ENCODE results near the gene PHC2. TPM values are rescaled to one million over a fixed set of nuclear protein-coding genes. Genes with fewer than 3 reads are reported as not detected.

PHC2 gene
- total RNA-seq, 1 donor from 2014 or later = 91.5 TPM

DNA sequence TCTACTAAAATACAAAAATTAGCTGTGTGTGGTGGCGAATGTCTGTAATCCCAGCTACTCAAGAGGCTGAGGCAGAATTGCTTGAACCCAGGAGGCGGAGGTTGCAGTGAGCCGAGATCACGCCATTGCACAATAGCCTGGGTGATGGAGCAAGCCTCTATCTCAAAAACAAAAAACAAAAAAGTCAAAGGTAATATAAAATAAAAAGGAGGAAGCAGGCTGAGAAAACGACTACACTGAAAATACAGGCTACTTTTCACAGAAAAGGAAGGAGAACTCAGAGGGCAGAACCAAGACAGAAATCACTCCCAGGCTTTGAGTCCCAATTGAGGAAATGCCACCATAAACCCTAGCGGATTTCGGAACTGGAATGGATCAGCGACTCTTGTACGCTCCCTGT, 104.1 kb downstream of the PHC2 start:
- Mint-ChIP-seq H3K9me3 (ENCODE audit: low read depth) (no peaks in the 10 kb centered on the region), H3K27me3 (ENCODE audit: low read depth) (no peaks in the 10 kb centered on the region), H3K27ac (ENCODE audit: unreplicated experiment) (no peak overlapping the region), H3K4me3 (ENCODE audit: unreplicated experiment) (no peak overlapping the region), H3K36me3 (ENCODE audit: low read depth) (peaks cover 49% of the 10 kb centered on the region), H3K4me1 (ENCODE audit: low read depth) (peaks cover 26% of the 10 kb centered on the region)
- TF ChIP-seq CTCF (IDR thresholded peaks at IDR 0.05) = no peak
- no peak for DNase-seq (ENCODE audit: low spot score)

GRCh38 chr1:33324677-33325575, 106.0 kb downstream of the PHC2 start:
- Mint-ChIP-seq H3K4me1 (ENCODE audit: low read depth) (peaks cover 21% of the 10 kb centered on the region), H3K36me3 (ENCODE audit: low read depth) (peaks cover 47% of the 10 kb centered on the region), H3K9me3 (ENCODE audit: low read depth) (no peaks in the 10 kb centered on the region), H3K27me3 (ENCODE audit: low read depth) (no peaks in the 10 kb centered on the region), H3K27ac (ENCODE audit: unreplicated experiment) (no peak overlapping the region), H3K4me3 (ENCODE audit: unreplicated experiment) (no peak overlapping the region)
- no peak for TF ChIP-seq CTCF (IDR thresholded peaks at IDR 0.05)
- DNase-seq (ENCODE audit: low spot score) = peak; percentile 74

DNA sequence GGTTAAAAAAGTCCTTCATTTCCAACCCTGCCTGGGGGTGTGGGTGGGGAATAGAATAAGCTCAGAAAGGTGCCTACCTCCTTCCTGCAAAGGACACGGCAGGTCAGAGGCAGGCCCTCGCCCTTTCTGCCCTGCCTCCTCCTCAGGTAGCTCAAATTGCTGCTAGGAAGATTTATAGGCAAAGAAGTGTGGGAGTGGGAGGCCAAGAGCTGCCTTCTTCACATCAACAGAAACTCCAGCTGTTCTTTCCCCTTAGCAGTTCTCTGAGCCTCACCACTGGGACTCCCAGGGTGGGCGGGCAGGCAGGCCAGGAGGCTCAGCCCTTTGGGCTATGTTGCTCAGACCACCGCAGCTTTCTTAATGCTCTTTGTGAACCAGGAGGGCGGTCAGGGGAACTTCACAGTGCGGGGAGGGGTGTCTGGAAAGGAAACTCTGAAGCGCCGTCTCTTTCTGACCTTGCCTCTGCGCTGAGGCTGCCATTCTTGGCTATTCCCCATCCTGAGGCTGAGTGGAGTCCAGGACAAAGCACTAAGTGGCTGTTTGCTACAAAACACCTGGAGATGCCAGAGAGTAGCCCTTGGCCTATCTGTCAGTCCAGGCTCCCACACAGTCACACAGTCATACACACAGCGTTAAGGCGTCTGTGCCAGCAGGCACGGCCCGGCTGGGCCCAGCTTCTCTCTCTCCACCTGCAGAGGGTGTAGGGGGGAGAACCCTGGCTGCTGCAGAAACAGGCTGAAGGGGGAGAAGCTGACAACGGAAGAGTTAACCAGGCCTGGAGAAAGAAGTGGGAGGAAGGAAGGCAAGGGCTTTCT, 107.0 kb downstream of the PHC2 start:
- Mint-ChIP-seq H3K27ac (ENCODE audit: unreplicated experiment) (no peak overlapping the region), H3K27me3 (ENCODE audit: low read depth) (no peaks in the 10 kb centered on the region), H3K4me3 (ENCODE audit: unreplicated experiment) (no peak overlapping the region), H3K9me3 (ENCODE audit: low read depth) (no peaks in the 10 kb centered on the region), H3K36me3 (ENCODE audit: low read depth) (peaks cover 38% of the 10 kb centered on the region), H3K4me1 (ENCODE audit: low read depth) (peaks cover 13% of the 10 kb centered on the region)
- TF ChIP-seq CTCF (IDR thresholded peaks at IDR 0.05) = no peak
- peak; percentile 53 for DNase-seq (ENCODE audit: low spot score)

DNA sequence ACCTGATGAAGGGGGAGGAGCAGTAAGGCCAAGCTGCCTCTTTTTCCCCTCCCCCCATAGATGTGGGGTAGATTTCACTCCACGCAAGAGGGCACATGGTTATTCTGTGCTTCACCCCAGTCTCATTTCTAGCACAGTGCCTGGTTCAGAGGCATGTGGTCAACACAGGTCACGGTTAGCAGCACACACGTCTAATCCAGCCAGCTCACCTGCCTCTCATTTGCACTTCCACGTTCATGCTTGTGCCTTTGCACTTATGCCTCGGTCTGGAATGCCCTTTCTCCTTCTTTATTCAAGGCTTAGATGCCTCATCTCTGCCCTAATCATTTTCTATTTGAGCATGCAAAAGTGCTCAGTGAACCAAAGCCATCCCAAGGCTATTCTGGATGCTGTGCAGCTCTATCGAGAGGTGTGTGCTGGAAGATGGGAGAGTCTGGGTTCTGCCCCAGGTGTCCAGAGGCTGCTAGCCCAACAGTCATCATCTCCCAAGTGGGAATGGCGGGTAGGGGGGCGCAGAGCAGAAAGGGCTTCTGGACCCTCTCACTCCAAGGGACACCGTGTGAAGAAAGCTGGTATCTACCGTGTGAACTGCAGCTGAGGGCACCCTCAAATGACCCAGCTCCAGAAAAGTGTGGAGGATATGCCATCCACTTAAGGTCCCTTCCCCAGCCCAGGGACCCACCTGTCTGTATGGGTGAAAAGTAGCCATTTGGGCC, 107.9 kb downstream of the PHC2 start:
- no peak for TF ChIP-seq CTCF (IDR thresholded peaks at IDR 0.05)
- H3K4me1 Mint-ChIP-seq (ENCODE audit: low read depth) = peaks cover 12% of the 10 kb centered on the region
- DNase-seq (ENCODE audit: low spot score) = peak; percentile 50
- peaks cover 31% of the 10 kb centered on the region for H3K36me3 Mint-ChIP-seq (ENCODE audit: low read depth)
- no peak overlapping the region for H3K27ac Mint-ChIP-seq (ENCODE audit: unreplicated experiment)
- no peaks in the 10 kb centered on the region for H3K27me3 Mint-ChIP-seq (ENCODE audit: low read depth)
- H3K9me3 Mint-ChIP-seq (ENCODE audit: low read depth) = no peaks in the 10 kb centered on the region
- no peak overlapping the region for H3K4me3 Mint-ChIP-seq (ENCODE audit: unreplicated experiment)

DNA sequence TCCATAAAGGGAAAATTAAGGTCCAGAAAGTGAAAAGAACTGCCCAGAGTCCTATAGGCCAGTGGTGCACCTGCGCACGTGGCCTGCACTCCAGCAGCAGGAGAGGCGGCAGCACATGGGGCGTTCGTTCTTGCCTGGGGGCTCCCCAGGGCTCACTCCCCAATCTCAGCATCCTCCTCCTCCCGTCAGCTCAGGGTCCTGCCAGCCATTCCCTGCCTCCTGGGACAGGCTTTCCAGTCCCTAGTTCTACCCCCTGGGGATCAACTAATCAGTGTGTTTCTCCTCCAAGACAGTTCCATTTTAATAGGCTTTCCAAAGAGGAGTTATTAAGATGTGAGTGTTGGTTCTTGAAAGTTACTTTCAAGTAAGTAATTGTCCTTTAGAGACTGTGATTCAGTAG, 108.8 kb downstream of the PHC2 start:
- Mint-ChIP-seq H3K4me3 (ENCODE audit: unreplicated experiment) (no peak overlapping the region), H3K27ac (ENCODE audit: unreplicated experiment) (no peak overlapping the region), H3K27me3 (ENCODE audit: low read depth) (no peaks in the 10 kb centered on the region), H3K4me1 (ENCODE audit: low read depth) (peaks cover 11% of the 10 kb centered on the region), H3K36me3 (ENCODE audit: low read depth) (peaks cover 30% of the 10 kb centered on the region), H3K9me3 (ENCODE audit: low read depth) (no peaks in the 10 kb centered on the region)
- DNase-seq (ENCODE audit: low spot score) = peak; percentile 39
- no peak for TF ChIP-seq CTCF (IDR thresholded peaks at IDR 0.05)

Measured in chondrocyte (in vitro differentiated cells).